D341Med (cell line): Measurements from ENCODE around the gene NFS1.
"Not testable (repeated sequence)": the region's sequence is repeated elsewhere in the genome, so short reads cannot be mapped to it uniquely, and the experiment has no call there.

Experiments used
- DNase-seq: peaks from one replicate; pipeline ENCODE4 v3.0.0; 2012; ENCODE audit warnings: low spot score

NFS1 gene

GRCh38 chr20:35708502-35708901 is 9.3 kb upstream of the NFS1 start:
- no peak for DNase-seq

- not testable (repeated sequence) for DNase-seq
Measured at GRCh38 chr20:35706591-35707529, 7.7 kb upstream of the NFS1 start.

GRCh38 chr20:35705894-35706293 is 6.7 kb upstream of the NFS1 start:
- not testable (repeated sequence) for DNase-seq

DNA sequence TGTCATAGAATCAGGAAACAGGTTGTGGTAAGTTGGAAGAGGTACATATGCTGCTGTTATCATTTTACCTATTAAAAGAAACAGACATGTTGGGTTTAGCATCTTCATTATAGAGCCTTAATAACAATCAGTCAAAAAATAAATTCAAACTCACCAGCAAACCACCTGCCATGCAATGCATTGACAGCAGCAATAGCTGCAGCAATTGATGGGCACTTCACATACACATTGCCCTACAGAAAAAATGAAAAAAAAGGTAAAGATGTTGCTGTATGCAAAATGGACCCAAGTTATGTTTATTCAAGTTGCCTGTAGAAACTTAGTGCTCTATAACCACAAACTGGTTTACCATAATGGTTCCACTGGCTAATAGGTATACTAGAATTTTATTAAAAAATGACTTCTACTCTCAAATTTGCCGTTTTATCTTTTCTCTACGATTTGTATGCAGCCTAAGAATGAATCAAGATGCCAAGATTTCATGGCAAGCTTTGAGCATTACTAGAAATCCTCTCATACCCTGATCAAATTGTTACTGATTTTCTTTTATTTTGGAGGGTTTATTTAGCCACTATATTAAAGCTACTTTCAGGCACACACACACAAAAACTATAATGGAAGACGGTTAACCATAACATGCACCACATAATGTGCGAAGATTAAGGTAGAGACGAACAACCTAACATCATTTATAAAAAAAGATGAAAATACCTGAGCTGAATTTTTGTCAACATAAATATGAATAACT is 5.5 kb upstream of the NFS1 start:
- DNase-seq, result no peak

GRCh38 chr20:35702824-35703695 is 3.9 kb upstream of the NFS1 start:
- no peak for DNase-seq

GRCh38 chr20:35702051-35702823 is 3.1 kb upstream of the NFS1 start:
- DNase-seq, result no peak

GRCh38 chr20:35700625-35701148 is 1.5 kb upstream of the NFS1 start:
- no peak for DNase-seq

GRCh38 chr20:35699957-35700624 is 939 bp upstream of the NFS1 start:
- no peak for DNase-seq

DNA sequence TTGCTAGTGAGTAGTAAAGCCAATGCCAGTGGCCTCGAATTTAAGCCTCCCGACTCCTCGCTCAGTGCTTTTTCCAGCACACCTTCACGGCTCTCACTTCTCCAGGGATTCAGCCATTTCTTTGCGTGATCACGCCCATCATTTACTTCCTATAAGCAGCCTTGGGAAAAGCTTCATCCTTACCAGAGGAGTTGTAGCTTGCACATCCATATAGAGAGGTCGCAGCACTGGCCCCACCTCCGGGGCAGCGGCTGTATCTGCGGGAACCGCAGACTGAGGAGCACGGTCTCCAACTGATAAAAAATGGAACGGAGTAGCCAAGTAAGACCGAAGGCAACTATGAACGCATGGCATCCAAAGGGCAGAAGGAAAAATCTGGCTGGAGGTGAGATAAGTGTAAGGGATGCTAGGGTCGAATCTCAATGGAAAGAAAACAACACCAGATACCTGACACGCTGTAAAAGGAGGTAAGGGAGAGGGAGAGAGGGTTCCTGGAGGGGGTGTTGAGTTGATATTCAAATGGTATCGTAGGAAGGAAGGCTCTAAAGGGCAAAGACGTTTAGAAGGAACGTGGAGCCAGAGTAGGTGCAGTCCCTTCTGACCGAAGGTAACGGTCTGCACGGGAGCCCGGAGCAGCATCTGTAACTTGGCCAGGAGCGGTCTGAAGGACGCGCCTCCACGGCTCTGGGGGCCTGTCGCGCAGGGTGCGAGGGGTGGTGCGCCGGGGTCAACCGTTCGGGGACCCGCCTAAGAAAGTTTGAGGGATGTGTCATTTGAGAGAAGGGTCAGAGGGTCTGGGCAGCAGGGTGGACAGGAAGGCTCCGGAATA is 640 bp downstream of the NFS1 start:
- peak; percentile 59 for DNase-seq

DNA sequence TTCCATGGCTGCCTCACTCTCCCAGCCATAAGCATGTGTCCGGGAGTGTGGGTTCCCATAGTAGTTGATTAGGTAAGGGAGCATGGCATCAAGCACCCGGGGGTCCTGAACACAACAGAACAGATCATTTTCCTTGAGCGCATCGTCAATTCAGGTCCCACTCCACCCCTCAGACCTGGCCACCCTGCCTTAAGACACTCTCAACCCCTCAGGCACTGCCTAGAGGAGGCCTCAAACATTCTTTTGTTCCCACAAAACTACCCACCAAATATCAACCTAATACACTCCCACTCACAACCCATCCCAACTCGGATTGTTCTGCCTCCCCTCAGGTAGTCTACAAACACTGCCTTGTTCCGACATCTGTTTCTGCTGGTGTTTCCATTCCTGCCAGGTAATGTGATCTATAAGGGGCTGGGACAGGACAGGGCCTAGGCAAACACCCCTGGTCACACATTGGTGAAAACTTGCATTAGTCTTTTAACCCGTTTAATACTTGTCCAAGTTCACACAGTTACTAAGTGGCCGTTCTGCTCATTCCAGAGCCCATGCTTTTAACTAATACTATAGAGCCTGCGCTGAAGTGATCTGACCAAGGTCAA is 1.4 kb downstream of the NFS1 start:
- DNase-seq, result no peak

- DNase-seq, result no peak
Measured at GRCh38 chr20:35695978-35696377, 3.2 kb downstream of the NFS1 start.

- DNase-seq, result no peak
Measured at GRCh38 chr20:35695245-35695749, 3.9 kb downstream of the NFS1 start.

DNA sequence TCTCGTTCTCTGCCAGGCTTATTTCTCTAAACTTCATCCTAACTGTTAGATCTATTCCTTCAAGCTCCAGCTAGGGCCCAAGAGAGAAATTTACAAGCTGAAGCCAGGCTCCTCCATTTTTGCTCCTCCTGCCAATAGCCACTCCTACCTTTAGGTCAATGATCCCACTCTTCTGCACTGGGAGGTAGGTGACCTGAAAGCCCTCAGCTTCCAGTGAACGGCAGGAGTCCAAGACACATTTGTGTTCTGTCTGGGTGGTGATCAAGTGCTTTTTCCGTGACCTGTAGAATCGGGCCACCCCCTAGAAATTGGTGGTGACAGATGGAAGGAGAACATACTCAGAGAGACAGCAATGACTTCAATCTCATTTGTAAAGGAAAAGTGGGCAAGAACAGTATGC is 8.9 kb downstream of the NFS1 start:
- no peak for DNase-seq

DNA sequence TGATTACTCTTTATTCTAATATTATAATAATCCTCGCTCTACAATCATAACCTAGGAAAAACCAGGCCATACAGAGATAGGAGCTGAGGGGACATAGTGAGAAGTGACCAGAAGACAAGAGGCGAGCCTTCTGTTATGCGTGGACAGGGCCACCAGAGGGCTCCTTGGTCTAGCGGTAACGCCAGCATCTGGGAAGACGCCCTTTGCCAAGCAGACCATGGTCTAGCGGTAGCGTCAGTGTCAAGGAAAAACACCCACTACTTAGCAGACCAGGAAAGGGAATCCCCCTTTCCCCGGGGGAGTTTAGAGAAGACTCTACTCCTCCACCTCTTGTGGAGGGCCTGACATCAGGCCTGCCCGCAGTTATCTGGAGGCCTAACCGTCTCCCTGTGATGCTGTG is 12.3 kb downstream of the NFS1 start:
- DNase-seq, result not testable (repeated sequence)

- DNase-seq, result not testable (repeated sequence)
Measured at GRCh38 chr20:35685368-35685767, 13.8 kb downstream of the NFS1 start.

- no peak for DNase-seq
Measured at GRCh38 chr20:35681960-35682359, 17.2 kb downstream of the NFS1 start.

DNA sequence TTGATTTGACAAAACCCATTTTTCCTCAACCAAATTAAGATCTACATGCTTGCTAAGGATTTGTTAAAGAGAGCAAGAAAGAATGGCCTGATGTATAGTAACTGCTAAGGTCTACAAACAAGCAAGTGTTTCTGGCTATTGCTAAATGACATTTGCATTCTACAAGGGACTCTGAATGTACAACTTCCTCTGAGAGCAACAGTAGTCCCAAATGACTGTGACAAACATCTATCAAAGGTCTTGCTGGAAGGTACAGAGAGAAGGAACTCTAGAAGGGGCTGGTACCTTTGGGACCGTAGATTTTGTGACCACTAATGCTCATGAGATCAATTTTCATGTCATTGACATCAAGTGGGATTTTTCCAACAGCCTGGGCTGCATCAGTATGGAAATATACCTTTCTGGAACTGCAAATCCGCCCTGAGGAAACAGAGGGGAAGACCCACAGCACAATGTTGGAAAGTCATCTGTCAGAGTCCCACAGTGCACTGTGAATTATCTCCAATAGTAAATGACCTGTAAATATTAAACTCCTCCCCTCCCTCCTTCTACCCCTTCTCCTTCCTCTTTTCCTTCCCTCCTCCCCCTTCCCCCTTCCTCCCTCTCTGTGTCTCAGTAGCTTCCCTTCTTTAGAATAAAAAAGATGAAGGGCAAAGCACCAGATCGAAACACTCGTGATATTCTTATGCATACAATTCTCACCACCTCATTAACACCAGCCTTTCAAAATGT is 18.5 kb downstream of the NFS1 start:
- no peak for DNase-seq

DNA sequence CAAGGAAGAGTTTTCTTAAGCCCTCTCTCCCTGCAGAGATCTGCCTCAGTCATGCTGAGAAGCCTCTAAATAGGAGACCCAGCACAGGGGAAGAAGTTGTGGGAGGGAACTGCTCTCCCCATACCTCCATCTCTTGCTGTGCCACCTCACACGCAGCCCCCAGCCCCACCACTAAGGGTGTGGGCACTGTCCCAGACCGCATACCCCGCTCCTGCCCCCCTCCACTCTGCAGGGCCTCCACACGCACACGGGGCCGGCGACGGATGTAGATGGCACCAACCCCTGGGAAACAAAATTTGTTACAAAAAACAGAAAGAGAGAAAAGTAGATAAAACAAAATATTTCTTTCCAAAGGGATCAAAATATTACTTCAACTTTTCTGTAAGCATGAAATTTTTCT is 24.2 kb downstream of the NFS1 start:
- DNase-seq, result no peak
